LNCAP (cell line): ENCODE measurements around the gene KMT2D.

Source experiments
- TF ChIP-seq, protein P1 (sequence below): fragments of 450-650 bp; IDR thresholded peaks from 2 replicates; pipeline ENCODE4 v1.5.1; 2017; ENCODE audit warnings: mild to moderate bottlenecking

KMT2D gene

GRCh38 chr12:49048953-49049352, 11.6 kb downstream of the KMT2D start:
- TF ChIP-seq, protein P1, sequence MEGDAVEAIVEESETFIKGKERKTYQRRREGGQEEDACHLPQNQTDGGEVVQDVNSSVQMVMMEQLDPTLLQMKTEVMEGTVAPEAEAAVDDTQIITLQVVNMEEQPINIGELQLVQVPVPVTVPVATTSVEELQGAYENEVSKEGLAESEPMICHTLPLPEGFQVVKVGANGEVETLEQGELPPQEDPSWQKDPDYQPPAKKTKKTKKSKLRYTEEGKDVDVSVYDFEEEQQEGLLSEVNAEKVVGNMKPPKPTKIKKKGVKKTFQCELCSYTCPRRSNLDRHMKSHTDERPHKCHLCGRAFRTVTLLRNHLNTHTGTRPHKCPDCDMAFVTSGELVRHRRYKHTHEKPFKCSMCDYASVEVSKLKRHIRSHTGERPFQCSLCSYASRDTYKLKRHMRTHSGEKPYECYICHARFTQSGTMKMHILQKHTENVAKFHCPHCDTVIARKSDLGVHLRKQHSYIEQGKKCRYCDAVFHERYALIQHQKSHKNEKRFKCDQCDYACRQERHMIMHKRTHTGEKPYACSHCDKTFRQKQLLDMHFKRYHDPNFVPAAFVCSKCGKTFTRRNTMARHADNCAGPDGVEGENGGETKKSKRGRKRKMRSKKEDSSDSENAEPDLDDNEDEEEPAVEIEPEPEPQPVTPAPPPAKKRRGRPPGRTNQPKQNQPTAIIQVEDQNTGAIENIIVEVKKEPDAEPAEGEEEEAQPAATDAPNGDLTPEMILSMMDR, result no peak

DNA sequence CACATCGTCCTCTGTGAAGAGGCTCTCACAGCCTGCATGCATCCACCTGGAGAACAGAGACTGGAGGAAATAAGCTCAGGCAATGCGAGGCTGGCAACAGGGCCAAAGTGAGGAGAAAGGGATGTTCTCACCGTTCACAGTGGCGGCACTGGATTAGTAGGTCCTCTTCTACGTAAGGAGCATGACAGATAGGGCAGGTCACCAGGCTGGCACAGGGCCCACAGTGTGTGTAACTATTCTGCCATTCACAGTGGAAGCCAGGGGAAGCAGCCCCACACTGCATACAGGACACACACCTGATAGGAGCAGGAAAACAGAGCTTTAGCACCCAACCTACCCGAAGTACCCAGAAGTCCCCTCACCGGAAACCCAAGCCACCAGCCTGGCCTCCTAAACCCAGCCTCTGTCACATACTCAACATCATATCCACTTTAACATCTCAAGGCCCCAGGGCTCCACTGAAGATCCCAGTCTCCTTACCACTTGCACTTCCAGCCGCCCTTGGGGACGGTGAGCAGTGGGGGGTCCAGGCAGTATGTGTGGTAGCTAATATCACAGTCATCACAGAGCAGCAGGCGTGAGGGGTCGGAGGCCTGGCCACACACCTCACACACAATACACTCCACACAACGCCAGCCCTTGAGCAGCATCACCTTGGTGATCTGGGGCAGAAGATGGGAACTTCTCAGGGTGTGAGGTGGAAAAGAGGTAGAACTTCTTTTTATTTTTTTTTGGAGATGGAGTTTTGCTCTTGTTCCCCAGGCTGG, 14.3 kb downstream of the KMT2D start:
- TF ChIP-seq, protein P1, result no peak

GRCh38 chr12:49044660-49045059, 15.9 kb downstream of the KMT2D start:
- TF ChIP-seq, protein P1, result no peak

- TF ChIP-seq, protein P1, result peak; percentile 83
These were observed 16.7 kb downstream of the KMT2D start for GRCh38 chr12:49043856-49044258.

DNA sequence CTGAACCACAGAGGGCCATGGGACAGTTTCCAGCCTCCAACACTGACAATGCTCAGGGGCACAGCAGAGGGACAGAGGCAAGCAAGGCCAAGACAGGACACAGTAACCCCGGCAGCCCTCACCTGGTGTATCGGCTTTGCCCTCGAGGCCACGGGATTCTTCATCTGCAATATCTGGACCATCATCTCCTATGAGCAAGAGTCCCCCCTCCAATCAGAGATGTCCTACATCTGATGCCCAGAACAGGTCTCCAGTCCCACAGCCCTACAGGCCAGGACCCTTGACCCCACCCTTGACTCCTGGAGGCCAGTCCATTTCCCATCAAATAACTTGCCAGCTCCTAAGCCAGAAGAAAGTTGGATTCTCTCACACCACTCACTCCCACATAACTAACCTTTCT, 17.4 kb downstream of the KMT2D start:
- TF ChIP-seq, protein P1, result no peak

GRCh38 chr12:49041881-49042484, 18.6 kb downstream of the KMT2D start:
- TF ChIP-seq, protein P1, result no peak

DNA sequence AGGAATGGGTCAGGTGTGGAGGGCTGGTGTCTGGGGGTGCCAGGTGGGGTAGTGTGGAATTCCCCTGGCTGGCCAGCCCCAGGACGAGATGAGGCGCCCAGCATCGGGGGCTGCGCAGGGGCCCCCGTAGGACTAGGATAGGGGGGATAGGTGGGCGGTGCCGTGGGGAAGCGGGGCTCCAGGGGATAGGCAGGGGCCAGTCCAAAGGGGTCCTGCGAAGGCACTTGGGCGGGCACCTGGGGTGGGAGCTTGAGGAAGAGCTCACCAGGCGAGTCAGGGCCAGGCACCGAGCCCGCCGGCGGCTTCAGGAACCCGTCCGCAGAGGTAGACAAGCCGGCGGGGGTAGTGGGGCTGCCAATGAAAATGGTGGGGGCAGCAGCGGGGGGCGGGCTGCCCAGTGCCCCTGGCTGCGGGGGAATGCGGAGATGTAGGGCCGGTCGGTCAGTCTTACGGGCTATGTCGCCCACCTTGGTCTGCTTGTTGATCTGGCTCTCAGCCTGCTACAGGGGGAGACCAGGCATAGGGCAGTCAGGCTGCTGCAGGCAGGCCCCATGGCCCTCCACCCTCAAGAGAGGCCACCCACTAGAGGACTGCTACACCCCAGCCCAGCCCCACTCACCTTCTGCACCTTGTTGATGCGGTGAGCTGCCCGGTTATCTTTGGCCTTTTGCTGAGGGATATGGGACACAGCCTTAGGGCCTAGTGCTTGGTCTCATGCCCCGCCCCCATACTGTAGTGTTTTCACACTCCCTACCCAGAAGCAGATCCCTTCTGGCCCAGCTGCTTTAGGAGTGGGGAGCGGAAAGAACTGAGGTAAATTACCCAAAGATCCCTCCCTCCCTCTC, 19.3 kb downstream of the KMT2D start:
- TF ChIP-seq, protein P1, result no peak
